NCI-H748 treated with DMSO at 0.1 percent for 48 hours (cell line): Measurements from ENCODE around the gene IVD.
A peak's percentile ranks its signal among the peaks of the same experiment; 100 is the strongest.

ENCODE experiments used
- DNase-seq: peaks from one replicate; lab custom pipeline; 2025; lab: John Stamatoyannopoulos, UW

Gene IVD

DNA sequence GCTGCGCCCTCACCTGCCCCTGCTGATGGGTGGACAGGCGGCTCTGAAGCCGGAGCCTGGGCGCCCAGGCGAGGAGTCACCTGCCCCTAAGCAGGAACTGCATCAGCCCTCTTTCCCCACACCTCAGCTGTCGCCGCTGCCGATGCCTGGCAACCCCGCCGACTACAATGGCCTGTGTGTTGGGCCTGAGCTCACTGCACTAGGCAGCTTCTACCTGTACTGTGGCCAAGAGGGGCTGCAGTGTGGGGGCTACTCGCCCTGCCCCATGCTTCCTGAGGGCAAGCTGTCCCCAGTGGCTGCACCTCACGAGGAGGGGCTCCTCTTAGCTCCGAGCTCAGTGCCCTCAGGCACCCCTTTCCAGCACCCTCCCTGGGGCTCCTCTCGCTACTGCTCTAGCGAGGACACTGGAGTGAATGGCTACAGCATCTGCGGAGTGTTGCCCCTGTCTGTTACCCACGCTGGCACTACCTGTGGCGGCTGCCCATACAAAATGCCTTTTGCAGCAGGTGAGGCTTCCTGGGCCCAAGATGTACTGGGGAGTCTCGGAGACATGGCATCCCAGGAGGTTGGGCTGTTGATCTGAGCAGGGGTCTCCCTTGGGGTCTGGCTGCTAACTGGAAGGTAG lies 53.9 kb downstream of the IVD start:
- no peak for DNase-seq

DNA sequence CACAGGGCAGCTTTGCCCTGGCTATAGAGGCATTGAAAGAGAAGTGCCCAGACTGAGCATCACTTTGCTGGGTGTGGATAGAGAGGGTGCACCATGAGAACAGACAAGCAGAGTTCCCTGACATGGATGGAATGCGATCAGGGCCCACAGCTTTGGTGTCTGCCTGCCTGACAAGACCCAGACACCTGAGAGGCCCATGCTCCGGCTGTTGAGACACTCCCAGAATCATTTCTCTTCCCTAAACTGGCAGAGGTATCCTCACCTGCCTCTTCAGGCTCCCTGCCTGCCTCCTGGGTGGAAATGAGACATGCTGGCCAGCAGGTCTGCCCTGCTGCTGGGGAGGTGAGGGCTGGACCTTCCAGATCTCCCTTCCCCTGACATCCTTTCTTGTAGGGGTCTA lies 54.8 kb downstream of the IVD start:
- no peak for DNase-seq

DNA sequence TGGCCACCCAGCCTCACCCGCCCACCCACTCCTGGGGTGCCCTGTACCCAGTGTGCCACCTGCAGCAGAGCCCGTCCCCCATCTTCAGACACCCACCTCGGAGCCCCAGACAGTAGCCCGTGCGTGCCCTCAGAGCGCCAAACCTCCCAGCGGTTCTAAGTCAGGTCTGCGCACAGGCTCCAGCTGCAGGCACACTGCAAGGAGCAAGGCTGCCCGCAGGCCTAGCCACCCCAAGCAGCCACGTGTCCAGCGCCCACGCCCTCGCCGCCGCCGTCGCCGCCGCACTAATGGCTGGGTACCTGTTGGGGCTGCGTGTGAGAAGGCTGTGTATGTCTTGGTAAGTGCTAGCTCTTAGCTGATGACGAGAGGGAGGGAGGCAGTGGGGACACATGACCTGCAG lies 56.4 kb downstream of the IVD start:
- no peak for DNase-seq

DNA sequence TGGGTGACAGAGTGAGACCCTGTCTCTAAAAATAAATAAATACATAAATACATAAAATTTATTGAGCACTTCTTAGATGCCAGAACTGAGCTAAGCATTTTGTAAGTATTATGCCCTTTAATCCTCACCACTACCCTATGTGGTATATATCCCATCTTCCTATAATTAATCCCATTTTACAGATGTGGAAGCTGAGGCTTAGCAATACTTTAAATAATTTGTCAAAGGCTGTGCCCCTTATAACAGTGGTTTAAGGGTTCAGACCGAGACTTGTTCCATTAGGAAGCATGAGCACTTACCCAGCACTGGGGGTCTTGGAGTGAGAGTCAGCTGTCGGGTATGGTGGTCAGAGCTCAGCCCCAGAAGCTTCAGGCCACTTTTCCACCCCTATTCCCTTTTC lies 57.7 kb downstream of the IVD start:
- no peak for DNase-seq

DNA sequence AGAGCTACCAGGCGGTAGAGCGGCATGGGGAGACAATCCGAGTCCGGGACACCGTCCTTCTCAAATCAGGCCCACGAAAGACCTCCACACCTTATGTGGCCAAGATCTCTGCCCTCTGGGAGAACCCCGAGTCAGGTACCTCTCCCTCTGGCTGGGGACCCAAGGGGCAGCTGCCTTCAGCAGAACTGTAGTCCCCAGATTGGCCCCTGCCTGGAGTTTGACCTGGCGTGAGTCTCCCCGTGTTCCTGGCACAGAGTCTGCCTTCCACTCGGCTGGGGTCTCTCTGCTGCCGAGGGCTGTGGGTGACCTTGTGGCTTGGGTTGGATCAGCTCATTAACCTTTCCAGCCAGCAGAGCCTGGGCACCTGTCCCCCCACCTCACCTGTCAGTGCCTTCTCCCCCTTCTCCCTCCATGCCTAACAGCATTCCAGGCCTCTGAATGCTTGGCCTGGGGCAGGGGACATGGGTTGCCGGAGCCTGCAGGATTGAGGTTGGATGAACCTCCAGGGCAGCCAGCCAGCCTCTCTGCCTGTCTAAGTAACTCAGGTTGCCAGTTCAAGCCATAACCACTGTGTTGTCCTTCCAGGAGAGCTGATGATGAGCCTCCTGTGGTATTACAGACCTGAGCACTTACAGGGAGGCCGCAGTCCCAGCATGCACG lies 58.4 kb downstream of the IVD start:
- DNase-seq: no peak

DNA sequence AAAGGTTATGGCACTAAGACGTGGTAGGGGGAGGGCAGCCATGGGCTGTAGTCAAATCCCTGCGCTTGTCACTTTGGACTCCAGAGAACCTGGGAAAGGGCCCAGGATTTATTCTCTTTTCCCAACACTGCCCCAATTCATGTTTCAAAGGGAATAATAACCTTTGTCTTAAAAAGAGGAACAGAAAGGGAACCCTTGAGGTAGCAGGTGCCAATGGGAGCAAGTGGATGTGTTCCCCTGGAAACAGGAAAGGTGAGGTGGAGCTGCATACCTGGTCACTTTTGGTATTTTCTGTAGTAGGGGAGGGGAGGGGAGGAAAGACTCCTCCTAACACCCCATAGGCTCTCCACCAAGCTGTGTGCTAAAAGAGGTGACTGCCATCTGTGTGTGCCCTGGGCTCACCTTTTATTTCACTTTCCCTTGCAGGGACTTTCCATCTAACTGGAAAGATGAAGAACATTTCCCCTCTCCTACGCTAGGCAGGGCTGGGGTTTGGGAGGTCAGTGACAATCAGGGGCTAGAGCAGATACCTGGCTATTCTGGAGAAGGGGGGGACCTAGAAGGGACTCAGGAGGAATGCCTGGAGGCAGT lies 59.1 kb downstream of the IVD start:
- DNase-seq: no peak

DNA sequence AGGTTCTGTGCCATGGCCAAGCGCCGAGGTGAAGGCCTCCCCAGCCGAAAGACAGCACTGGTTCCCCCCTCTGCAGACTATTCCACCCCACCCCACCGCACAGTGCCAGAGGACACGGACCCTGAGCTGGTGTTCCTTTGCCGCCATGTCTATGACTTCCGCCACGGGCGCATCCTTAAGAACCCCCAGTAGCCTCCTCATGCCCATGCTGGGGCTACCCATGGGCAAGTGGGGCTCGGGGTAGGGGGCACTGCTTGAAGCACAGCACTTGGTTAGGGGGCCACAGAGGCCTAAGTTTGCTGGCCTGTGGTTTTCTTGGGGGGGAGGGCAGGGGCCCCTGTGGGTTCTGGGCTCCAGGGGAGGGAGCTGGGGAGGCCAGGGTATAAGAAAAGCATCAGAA lies 60.3 kb downstream of the IVD start:
- no peak for DNase-seq

DNA sequence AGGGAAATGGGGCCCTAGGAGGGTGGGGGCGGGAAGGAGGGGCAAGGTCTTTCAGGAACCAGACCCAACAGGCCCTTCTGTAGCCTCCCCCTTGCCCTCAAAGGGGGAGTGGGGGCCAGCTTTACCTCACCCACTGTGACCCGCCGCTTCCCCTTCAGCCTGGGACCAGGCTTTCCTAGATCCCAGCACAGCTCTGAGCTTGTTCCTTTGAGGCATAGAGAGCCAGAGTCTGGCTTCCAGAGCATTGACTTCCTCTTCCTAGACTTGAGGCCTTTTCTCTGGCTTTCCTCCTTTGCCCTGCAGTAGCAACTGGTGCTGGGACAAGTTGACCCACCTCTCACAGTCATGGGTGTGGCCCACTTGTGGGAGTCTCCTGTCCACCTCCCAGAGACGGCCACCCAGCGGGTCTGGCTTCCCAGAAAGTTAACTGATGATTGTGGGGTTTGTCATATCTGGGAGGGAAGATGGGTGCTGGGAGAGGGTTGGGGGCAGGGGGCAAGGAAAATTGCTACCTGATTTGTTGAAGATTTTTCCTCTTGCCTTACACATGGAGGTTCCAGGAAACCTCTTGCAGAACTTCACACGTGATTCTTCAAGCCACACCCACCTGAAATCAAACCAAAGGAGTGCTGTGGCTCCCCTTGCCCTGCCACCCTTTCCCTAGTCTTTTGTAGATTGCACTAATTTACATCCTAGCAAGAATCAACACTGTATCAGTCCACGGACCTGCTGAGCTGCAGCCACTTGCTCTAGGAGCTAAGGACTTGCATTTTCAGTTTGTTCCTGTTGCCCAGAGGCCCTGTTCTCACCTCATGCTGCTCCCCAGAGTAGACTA lies 61.0 kb downstream of the IVD start:
- DNase-seq: no peak

DNA sequence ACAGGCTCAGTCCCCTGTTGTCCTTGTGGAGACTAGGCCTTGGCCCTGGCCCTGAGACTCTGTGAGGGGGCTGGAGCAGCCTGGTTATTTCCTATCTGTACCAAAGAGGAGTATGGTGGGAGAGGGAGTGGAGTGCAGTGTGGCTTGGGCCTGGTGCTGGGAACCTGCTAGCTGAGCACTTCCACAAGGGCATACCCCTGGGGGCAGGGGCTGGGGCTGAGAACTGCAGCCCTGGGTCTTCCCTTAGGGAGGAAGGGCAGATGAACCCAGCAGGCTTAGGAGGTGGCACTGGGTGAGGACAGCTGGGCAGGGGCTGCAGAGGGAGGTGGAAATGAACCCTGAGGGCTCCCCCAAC lies 61.6 kb downstream of the IVD start:
- no peak for DNase-seq

DNA sequence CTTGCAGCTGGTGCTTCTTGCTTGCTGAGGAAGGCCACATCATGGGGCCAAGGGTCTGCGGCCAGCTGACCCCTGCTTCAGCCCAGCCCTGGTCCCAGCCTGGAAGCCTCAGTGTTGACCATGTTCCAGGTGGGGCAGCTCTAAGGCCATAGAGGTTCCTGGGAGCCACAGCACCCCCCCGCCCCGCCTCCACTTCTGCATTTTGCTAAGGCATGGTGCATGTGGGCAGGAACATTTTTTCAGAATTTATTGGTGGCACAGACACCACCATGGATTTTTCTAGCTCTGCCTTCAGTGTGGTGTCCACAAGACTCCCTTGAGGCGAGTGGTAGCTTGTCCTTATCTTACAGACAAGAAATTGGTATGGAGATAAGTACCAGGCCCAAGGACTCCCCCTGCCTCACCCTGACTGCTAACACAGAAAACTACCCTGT lies 63.3 kb downstream of the IVD start:
- DNase-seq: no peak

DNA sequence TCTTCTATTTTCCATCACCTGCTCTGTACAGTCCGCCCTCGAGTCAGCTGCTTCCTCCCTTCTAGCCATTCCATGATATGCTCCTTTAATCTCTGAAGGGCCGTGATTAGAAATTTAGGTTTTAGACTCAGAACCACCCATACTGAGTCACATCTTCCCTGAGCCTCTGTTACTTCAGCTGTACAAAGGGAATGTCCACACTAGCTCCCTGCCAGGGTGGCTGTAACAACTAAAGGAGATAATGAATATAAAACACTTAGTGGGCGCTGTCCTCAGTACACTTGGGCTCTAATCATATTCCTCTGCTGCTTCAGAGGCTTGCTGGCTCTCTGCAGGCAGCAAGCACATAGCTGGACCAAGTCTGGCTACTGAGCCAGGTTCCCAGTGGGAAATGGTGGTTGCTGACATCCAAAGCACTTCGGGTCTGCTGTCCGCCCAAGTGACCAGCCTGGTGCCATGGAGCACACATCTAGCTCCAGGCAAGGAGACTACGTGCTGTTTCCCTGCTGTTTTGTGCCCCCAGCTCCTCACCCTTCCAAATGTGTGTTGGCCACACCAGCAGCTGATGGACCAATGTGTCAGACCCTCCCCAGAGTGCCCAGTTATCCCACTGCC lies 64.3 kb downstream of the IVD start:
- DNase-seq: no peak

DNA sequence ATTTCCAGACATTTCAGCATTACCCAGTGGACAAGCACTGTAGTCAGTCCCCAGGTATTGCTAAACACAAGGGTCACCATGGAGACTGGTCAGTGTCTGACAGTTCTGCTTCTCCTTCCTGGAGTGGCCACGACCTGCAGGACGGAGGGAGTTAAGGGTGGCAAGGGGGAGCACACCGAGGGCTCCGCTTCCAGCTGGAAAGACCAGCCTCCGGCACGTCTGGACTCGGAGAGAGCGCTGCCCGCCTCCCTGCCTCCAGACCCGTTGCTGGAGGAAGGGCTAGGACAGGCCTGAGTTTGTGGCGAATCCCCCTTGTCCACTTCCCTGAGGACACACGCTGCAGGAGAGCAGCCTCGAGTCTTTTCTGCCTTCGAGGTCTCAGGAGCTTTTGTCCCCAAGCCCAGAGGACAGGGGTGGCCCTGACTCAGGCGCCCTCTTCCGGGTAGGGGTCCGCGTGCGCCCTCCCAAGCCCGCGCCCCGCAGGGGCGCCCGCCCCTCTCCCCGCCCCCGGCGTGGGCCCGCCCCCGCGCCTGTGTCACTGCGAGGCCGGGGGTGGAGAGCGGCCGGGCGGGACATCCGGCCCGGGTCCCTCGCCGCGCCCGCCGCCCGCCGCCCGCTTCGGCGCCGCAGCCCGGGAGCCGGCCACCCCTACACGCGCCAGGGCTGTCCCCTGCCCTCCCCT lies 65.0 kb downstream of the IVD start, which contains the start of gene CHST14:
Gene CHST14, plus strand, starts transcription at position 562 of the 682 bp plus-strand sequence. CDS start 230 bp downstream, outside the sequence.
- peak; percentile 13 for DNase-seq
